GM23338 (cell line): ENCODE data around the gene PARD6B. TPM values are rescaled to one million over a fixed set of nuclear protein-coding genes. Genes with fewer than 3 reads are reported as not detected.

Source experiments
- CREB1 ChIP-seq: fragments of 250-450 bp; sonication (Bioruptor Pico); IDR thresholded peaks from 2 replicates; pipeline ENCODE4 v1.5.0; 2020; ENCODE audit warnings: low read depth, mild to moderate bottlenecking, moderate library complexity
- CTCF ChIP-seq, 2 experiments: fragments of 200-600 bp in 1 of 2; sonication (generic) in 1 of 2; conservative IDR thresholded peaks; 2 replicates each; pipeline versions ENCODE4 v1.5.1 to v1.6.1; 2016 to 2017; ENCODE audit warnings: antibody characterized with exemption in 2 of 2, low read depth in 2 of 2, mild to moderate bottlenecking in 2 of 2, moderate library complexity in 1 of 2
- EZH2 ChIP-seq: fragments of 200-600 bp; sonication (generic); IDR thresholded peaks from one replicate; pipeline ENCODE4 v1.8.0; 2017; ENCODE audit warnings: antibody characterized with exemption, mild to moderate bottlenecking, low read depth; ENCODE audit not compliant: unreplicated experiment
- EZH2phosphoT487 ChIP-seq: fragments of 200-600 bp; sonication (generic); IDR thresholded peaks from one replicate; pipeline ENCODE4 v1.8.1; 2018; ENCODE audit warnings: antibody characterized with exemption; ENCODE audit not compliant: unreplicated experiment
- POLR2AphosphoS5 ChIP-seq: IDR thresholded peaks from 2 replicates; pipeline ENCODE4 v1.6.1; 2016; ENCODE audit warnings: antibody characterized with exemption, low read depth
- ZNF114 ChIP-seq: fragments of 250-450 bp; sonication (Bioruptor Pico); IDR thresholded peaks from 2 replicates; pipeline ENCODE4 v1.5.0; 2020; ENCODE audit warnings: mild to moderate bottlenecking, moderate library complexity
- ZNF331 ChIP-seq: fragments of 250-450 bp; sonication (Bioruptor Pico); IDR thresholded peaks from 2 replicates; pipeline ENCODE4 v1.5.0; 2020; ENCODE audit warnings: low read depth, mild to moderate bottlenecking, moderate library complexity
- ZNF462 ChIP-seq: fragments of 250-450 bp; sonication (Bioruptor Pico); IDR thresholded peaks from 2 replicates; pipeline ENCODE4 v1.5.0; 2020; ENCODE audit warnings: mild to moderate bottlenecking, moderate library complexity
- polyA plus RNA-seq: library from polyadenylated mRNA; unstranded; fragments of >200 nt; fragmentation: Nextera tagmentation; extraction: Ambion mirVana; gene quantifications from 2 replicates; pipeline ENCODE4 v1.2.1, GENCODE V29; 2016
- total RNA-seq: library from RNA; depleted of rRNA; stranded (reverse); fragments of >200 nt; shearing (Covaris generic); gene quantifications from 2 replicates; pipeline ENCODE4 v1.2.3, GENCODE V29; 2014

The PARD6B gene
- total and polyA plus RNA-seq, 2 experiments from 2014 or later: 23.5 to 29.2 TPM

- TF ChIP-seq ZNF462: no peak
- no peak for TF ChIP-seq CREB1 (CRISPR knock-in tag)
- TF ChIP-seq CTCF (conservative IDR thresholded peaks at IDR 0.05; ENCODE audit: low read depth in 2 of 2): no peak
- no peak for TF ChIP-seq ZNF331 (CRISPR knock-in tag)
- no peak for TF ChIP-seq EZH2
- TF ChIP-seq EZH2phosphoT487: no peak
- no peak for TF ChIP-seq ZNF114 (CRISPR knock-in tag)
- TF ChIP-seq POLR2AphosphoS5: no peak
Observed at GRCh38 chr20:50690650-50691572, 40.5 kb upstream of the PARD6B start, which contains the start of gene RIPOR3 (continued).
